Measurements from ENCODE around the gene KRT73.

- TF ChIP-seq EZH2 (IDR thresholded peaks at IDR 0.05; ENCODE audit: borderline replicate concordance, low read length) (no peak), CTCF (conservative IDR thresholded peaks at IDR 0.05 in 1 of 2, IDR thresholded peaks at IDR 0.05 in 1 of 2; ENCODE audit: extremely low read depth in 1 of 2, insufficient read depth in 1 of 2, low read depth in 1 of 2, low read length in 2 of 2) (no peak)
These were observed 35.9 kb downstream of the KRT73 start for GRCh38 chr12:52582486-52582885.
